IPS-18a (cell line): ENCODE results near the gene ABHD5.

Source experiments
- H3K27ac ChIP-seq: one replicate; pipeline ENCODE4 v1.5.1; 2013; ENCODE audit warnings: low read length
- H3K27me3 ChIP-seq: one replicate; pipeline ENCODE4 v1.6.1; 2013; ENCODE audit warnings: mild to moderate bottlenecking, low read length; ENCODE audit not compliant: control insufficient read depth, insufficient read depth
- H3K36me3 ChIP-seq: one replicate; pipeline ENCODE4 v1.6.1; 2013; ENCODE audit warnings: low read depth, low read length; ENCODE audit not compliant: control insufficient read depth
- H3K4me1 ChIP-seq: one replicate; pipeline ENCODE4 v1.6.1; 2013; ENCODE audit warnings: low read depth, low read length; ENCODE audit not compliant: control insufficient read depth
- H3K4me3 ChIP-seq: one replicate; pipeline ENCODE4 v1.5.1; 2013; ENCODE audit warnings: low read length
- H3K9ac ChIP-seq: one replicate; pipeline ENCODE4 v1.6.1; 2013; ENCODE audit warnings: mild to moderate bottlenecking, low read length, moderate library complexity
- H3K9me3 ChIP-seq: one replicate; pipeline ENCODE4 v1.6.1; 2013; ENCODE audit warnings: low read depth, low read length; ENCODE audit not compliant: control insufficient read depth

Gene ABHD5

DNA sequence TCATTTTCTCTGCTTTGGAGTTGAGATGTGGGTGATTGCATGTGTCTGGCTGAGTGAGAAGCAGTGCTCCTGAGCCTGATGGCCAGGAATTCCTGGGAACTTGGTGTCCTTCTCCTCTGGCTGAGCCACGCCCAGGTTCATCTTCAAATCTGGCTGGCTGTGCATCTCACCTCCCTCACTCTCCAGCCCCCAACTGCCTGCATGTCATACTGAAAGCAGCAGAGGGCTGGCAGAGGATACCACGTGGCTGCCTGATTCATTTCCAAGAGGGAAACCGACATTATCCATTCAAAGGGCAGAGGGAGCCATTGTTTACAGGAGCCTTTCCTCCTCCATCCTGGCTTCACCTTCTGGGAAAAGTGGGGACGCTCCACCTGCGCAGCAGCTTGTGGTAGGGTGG, 57.4 kb downstream of the ABHD5 start:
- no peaks in the 10 kb centered on the region for H3K4me1 ChIP-seq
- H3K36me3 ChIP-seq, result no peaks in the 10 kb centered on the region
- no peaks in the 10 kb centered on the region for H3K27me3 ChIP-seq
- H3K27ac ChIP-seq, result no peak overlapping the region
- H3K4me3 ChIP-seq, result no peak overlapping the region
- H3K9me3 ChIP-seq, result no peaks in the 10 kb centered on the region
- H3K9ac ChIP-seq, result no peak overlapping the region

DNA sequence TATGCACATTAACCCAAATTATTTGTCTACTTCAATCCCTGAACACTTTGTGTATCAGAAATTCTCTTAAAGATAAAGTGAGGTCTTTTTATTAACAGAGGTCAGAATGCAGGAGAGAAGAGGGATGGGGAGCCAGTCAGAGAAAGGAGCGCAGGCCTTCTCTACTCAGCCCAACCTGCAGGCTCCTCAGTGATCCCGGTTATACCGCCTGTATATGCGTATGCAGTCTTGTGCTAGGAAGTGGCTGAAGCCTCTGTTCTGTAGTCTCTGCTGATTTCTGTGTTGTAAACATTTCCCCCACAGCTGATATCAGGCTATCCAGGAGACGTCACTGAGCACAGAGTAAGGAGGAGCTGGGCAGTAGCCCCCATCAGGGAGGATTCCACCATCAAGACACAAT, 57.9 kb downstream of the ABHD5 start:
- Histone ChIP-seq H3K9ac (no peak overlapping the region), H3K4me3 (no peak overlapping the region), H3K36me3 (no peaks in the 10 kb centered on the region), H3K9me3 (no peaks in the 10 kb centered on the region), H3K27me3 (no peaks in the 10 kb centered on the region), H3K4me1 (no peaks in the 10 kb centered on the region), H3K27ac (no peak overlapping the region)

DNA sequence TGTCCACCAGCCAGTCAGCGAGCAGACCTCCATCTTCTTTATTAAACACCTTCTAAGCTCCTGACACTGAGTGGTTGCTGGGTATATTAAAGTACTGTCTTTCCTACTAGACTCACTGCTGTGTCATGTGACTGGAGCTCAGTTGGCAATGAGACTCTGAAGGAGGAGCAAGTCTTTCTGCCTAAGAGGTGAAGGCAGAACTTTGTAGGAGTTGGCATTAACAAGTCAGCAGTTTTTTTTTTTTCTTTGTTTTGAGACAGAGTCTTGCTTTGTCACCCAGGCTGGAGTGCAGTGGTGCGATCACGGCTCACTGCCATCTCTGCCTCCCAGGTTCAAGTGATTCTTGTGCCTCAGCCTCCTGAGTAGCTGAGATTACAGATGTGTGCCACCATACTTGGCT, 62.2 kb downstream of the ABHD5 start:
- Histone ChIP-seq H3K9ac (no peak overlapping the region), H3K4me3 (no peak overlapping the region), H3K27me3 (no peaks in the 10 kb centered on the region), H3K9me3 (no peaks in the 10 kb centered on the region), H3K36me3 (no peaks in the 10 kb centered on the region), H3K27ac (no peak overlapping the region), H3K4me1 (no peaks in the 10 kb centered on the region)

DNA sequence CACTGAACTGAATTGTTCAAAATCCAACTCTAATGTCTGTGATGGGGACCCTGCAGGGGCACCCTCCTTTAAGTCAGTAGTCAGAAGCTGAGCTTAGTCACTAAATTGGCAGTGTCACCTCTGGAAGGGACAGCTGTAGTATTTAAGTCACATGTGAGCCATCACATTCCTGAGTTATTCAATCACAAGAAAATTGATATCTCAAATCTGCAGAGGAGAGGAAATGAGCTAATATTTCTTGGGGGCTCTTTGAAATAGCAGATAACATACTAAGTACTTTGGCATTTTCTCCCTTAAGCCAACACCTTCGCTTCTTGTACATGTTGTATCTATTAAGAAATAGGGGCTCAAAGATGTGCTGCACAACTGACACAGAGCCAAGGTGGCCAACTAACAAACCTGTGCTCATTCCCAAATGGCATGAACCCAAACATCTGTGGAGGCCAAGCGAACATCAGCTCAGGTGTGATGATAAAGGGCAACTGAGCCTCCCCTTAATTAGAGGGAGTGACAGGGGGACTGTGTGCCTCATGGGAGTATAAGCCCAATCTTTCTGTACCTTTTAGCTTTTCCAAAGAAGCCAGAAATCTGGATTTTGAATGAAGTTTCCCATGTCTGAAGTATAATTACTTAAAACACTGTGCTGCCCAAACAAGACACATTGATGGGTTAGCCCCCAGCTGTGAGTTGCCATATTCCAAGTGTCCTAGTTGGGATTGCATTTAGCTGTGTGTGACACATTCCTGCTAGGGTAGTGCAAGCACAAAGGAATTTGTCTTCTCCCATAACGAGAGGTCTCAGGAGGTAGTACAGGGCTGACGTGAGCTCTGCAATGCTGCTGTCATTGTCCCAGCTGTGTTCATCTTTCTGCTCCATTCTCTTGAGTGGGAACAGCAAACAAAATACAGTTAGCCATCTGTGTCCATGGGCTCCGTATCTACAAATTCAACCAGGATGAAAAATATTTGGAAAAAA, 63.3 kb downstream of the ABHD5 start:
- Histone ChIP-seq H3K36me3 (no peaks in the 10 kb centered on the region), H3K9me3 (no peaks in the 10 kb centered on the region), H3K27me3 (no peaks in the 10 kb centered on the region), H3K4me1 (no peaks in the 10 kb centered on the region), H3K4me3 (no peak overlapping the region), H3K27ac (no peak overlapping the region), H3K9ac (no peak overlapping the region)

DNA sequence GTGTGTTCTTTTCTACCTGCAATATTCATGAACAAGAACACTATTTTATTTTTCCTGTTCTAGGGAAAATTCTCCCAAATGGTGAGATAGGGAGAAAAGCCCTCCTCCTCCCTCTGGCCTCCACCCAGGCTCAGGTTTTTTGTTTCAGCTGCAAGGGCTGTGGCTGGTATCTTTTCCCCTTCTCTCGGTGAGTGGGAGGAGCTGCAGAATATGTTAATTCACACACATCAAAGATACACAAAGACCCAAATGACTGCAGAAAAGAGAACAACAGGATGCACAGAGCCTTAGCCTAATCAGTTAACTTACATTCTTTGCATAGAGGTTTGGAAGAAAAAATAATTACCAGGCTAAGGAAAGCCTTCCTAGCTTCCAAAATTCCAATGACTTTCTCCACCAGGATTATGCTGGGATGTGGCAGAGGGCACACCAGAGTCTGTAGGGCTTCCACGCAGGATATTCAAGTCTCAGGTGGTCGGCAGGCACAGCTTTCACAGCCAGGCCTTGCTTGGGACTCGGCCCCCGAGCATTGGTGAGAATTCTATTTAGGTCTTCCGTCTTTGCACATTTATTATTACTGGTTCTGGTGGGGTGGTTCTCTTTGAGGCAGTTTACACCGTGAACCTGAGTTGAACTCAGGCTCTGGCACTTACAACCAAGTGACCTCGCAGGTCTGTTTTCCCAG, 64.9 kb downstream of the ABHD5 start:
- Histone ChIP-seq H3K4me3 (no peak overlapping the region), H3K36me3 (no peaks in the 10 kb centered on the region), H3K27ac (no peak overlapping the region), H3K9ac (no peak overlapping the region), H3K4me1 (peaks cover 5% of the 10 kb centered on the region), H3K9me3 (no peaks in the 10 kb centered on the region), H3K27me3 (no peaks in the 10 kb centered on the region)

DNA sequence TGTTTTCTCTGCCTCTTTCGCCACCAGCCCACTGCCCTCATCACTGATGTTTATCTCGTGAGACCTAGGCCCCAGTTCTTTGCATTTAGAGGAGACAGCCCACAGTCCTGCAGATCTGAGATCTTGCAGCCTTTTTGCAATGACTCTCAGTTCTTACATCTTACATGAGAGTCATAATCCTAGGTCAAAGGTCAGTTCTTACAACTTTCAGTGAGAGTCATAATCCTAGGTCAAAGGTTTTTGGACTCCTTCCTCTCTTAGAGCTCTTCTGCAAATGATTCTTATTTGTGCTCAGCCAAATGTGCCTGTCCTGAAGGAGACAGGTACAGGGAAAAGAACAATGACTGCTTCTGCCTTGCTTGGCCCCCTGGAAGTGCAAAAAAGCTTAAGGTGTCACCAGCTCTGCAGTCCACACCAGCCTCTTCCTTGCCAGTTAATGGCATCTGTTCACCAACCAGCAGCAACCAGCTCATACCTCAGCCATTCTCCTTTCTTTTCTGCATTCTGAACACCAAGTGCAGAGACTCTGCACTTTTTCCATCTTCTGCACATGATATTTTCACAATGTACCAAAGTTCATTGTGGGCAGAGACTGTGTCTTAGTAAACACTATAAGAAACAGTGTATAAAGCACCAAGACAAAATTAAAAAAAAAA, 67.1 kb downstream of the ABHD5 start:
- H3K4me1 ChIP-seq, result peaks cover 5% of the 10 kb centered on the region
- H3K4me3 ChIP-seq, result no peak overlapping the region
- no peak overlapping the region for H3K9ac ChIP-seq
- no peak overlapping the region for H3K27ac ChIP-seq
- no peaks in the 10 kb centered on the region for H3K36me3 ChIP-seq
- H3K27me3 ChIP-seq, result no peaks in the 10 kb centered on the region
- H3K9me3 ChIP-seq, result no peaks in the 10 kb centered on the region

DNA sequence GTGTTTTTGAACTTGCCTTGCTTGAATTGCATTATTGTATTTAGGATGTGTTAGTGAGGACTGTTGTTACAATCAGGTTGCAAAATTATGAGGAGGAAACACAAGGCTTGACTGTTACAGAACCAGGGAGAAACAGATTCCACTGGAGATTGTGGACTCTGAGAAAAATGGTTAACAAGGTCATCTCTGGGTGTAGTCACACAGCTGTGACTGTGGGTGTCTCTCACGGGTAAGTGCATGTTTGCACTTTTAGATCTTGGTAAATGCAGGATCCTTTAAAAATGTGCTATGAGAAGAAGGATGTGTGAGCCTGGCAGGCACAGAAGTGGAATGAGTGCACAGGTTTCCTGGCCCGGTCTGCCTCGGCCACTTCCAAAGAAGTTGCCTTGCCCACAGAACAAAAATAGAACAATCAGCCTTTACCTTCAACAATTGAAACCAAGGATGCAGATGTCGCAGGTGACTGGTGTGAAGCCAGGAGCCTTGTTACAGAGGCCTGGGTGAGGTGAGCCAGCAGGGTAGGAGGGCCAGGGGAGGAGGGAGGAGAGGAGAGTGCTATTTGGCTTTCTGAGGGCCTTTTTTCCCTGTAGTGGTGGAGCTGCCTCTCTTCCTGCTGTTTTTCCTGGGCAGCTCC, 68.0 kb downstream of the ABHD5 start:
- no peak overlapping the region for H3K9ac ChIP-seq
- H3K27ac ChIP-seq, result no peak overlapping the region
- peaks cover 5% of the 10 kb centered on the region for H3K4me1 ChIP-seq
- no peaks in the 10 kb centered on the region for H3K36me3 ChIP-seq
- no peaks in the 10 kb centered on the region for H3K9me3 ChIP-seq
- H3K27me3 ChIP-seq, result no peaks in the 10 kb centered on the region
- H3K4me3 ChIP-seq, result no peak overlapping the region

DNA sequence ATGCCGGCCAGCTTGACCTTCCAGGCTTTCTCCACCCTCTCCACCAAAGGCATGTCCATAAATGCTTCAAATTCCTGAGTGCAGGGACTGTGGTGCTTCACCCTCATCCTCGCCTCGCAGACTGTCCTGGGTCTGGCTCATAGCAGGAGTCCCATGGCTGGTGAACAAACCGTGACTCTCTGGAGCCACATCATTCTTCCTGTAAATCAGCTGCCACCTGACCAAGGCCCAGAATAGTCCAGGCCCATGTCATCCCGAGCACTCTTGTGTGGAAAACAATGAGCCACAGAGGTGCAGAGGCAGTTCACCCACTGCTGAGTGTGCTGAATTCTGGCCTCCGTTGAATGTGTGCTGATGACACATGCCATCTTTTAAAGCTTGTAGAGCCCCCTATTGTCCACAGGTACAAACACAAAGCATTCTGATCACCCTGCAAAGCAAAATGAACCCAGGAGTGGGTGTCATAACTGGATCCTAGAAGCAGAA, 68.6 kb downstream of the ABHD5 start:
- no peak overlapping the region for H3K4me3 ChIP-seq
- H3K27ac ChIP-seq, result no peak overlapping the region
- no peaks in the 10 kb centered on the region for H3K27me3 ChIP-seq
- H3K36me3 ChIP-seq, result no peaks in the 10 kb centered on the region
- no peaks in the 10 kb centered on the region for H3K9me3 ChIP-seq
- H3K4me1 ChIP-seq, result peaks cover 5% of the 10 kb centered on the region
- no peak overlapping the region for H3K9ac ChIP-seq

DNA sequence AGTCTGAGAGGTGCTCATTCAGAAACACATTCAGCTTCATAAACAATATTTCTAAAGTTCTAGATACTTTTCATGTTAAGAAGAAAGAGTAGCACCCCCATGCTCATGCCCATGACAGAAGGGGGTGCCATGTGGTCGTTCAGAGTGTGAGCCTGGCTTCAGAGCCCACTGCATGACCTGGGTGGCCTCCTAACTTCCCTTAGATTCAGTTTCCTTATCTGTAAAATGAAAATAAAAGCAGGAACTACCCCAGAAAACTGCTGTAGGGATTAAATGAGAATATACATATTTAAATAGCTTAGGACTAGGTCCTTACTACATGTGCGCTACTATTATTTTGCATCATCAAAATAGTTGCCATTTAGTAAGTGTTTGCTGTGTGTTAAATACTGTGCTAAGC, 69.2 kb downstream of the ABHD5 start:
- Histone ChIP-seq H3K36me3 (no peaks in the 10 kb centered on the region), H3K27ac (no peak overlapping the region), H3K27me3 (no peaks in the 10 kb centered on the region), H3K4me3 (no peak overlapping the region), H3K9ac (no peak overlapping the region), H3K9me3 (no peaks in the 10 kb centered on the region), H3K4me1 (peaks cover 5% of the 10 kb centered on the region)

DNA sequence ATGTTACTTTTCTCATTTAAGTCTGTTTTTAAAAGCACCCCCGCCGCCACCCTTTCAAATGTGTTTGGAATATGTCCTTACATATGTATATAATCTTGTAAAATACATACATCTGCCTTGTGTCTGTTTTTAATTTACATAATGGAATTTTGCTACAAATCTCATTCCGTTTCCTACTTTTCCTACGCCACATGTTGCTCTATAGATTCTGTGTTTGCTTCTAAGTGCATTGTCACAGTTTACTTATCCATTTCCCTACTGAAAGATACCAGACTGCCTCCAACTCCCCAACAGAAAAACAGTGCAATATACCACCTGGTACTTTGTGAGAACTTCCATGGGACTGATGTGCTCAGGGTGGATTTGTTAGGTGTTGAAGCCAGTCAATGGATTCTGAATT, 70.2 kb downstream of the ABHD5 start:
- H3K4me1 ChIP-seq, result peaks cover 5% of the 10 kb centered on the region
- no peak overlapping the region for H3K4me3 ChIP-seq
- no peaks in the 10 kb centered on the region for H3K9me3 ChIP-seq
- no peak overlapping the region for H3K27ac ChIP-seq
- no peaks in the 10 kb centered on the region for H3K36me3 ChIP-seq
- no peak overlapping the region for H3K9ac ChIP-seq
- no peaks in the 10 kb centered on the region for H3K27me3 ChIP-seq

DNA sequence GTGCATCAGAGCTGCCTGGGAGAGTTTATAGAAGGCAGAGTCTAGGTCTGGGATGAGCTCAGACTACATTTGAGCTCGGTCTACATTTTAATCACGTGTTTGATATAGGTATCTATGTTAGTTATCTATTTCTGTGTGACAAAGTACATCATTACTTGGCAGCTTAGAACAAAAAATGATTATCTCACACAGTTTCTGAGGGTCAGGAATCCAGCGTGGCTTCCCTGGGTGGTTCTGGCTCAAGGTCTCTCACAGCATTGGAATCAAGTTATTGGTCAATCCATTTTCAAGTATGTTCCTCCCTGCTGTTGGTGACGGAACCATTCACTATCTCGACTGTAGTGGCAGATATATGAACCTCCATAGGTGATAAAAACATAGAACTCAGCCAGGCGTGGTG, 71.7 kb downstream of the ABHD5 start:
- Histone ChIP-seq H3K9me3 (no peaks in the 10 kb centered on the region), H3K36me3 (no peaks in the 10 kb centered on the region), H3K4me1 (peaks cover 5% of the 10 kb centered on the region), H3K27ac (no peak overlapping the region), H3K27me3 (no peaks in the 10 kb centered on the region), H3K9ac (no peak overlapping the region), H3K4me3 (no peak overlapping the region)
